WTC11 (cell line): ENCODE measurements around the gene ADAMTS7. TPM values are rescaled to one million over a fixed set of nuclear protein-coding genes. Genes with fewer than 3 reads are reported as not detected.

ENCODE experiments used
- ATAC-seq: fragments of 200-7000 bp; cut with Tn5 transposase; 2 replicates; pipeline ENCODE4 v1.10.0; 2021; ENCODE audit warnings: mild to moderate bottlenecking, moderate library complexity
- CTCF ChIA-PET: fragments of 300-600 bp; sonication (Branson Sonifier 250); formaldehyde crosslinking; loops from one replicate; lab custom pipeline; 2021; ENCODE audit warnings: antibody characterized with exemption; lab: Charles Lee
- POLR2A ChIA-PET: fragments of 350-600 bp; sonication (Branson Sonifier 250); formaldehyde crosslinking; loops from one replicate; lab custom pipeline; 2021; ENCODE audit warnings: antibody characterized with exemption; lab: Charles Lee
- DNase-seq: peaks from one replicate; pipeline ENCODE4 v3.0.0; 2021; ENCODE audit warnings: low spot score
- H3K27ac Mint-ChIP-seq: 2 replicates; pipeline ENCODE4 v1.8.0; 2021; ENCODE audit warnings: mixed read lengths
- H3K27me3 Mint-ChIP-seq: 2 replicates; pipeline ENCODE4 v1.8.0; 2021; ENCODE audit warnings: low read depth, mild to moderate bottlenecking, moderate library complexity, mixed read lengths
- H3K36me3 Mint-ChIP-seq: 2 replicates; pipeline ENCODE4 v1.8.0; 2021; ENCODE audit warnings: mixed read lengths
- H3K4me1 Mint-ChIP-seq: 2 replicates; pipeline ENCODE4 v1.8.0; 2022; ENCODE audit warnings: mixed read lengths
- H3K4me3 Mint-ChIP-seq: 2 replicates; pipeline ENCODE4 v1.8.0; 2021; ENCODE audit warnings: mild to moderate bottlenecking, moderate library complexity, mixed read lengths
- H3K9me3 Mint-ChIP-seq: 2 replicates; pipeline ENCODE4 v1.8.0; 2021; ENCODE audit warnings: mixed read lengths
- ATF6 ChIP-seq: sonication (generic); formaldehyde crosslinking; IDR thresholded peaks from 2 replicates; pipeline ENCODE4 v1.8.1; 2023; ENCODE audit warnings: mild to moderate bottlenecking, missing genetic modification reagents
- CBFB ChIP-seq: sonication (generic); formaldehyde crosslinking; IDR thresholded peaks from 2 replicates; pipeline ENCODE4 v1.8.1; 2022; ENCODE audit warnings: mild to moderate bottlenecking, low read depth, missing genetic modification reagents
- CREM ChIP-seq: sonication (generic); formaldehyde crosslinking; IDR thresholded peaks from 2 replicates; pipeline ENCODE4 v1.8.1; 2022; ENCODE audit warnings: mild to moderate bottlenecking, missing genetic modification reagents, moderate library complexity
- FOXK1 ChIP-seq: sonication (generic); formaldehyde crosslinking; IDR thresholded peaks from 2 replicates; pipeline ENCODE4 v1.8.0; 2022; ENCODE audit warnings: mild to moderate bottlenecking, moderate library complexity, missing genetic modification reagents
- IRF1 ChIP-seq: sonication (generic); formaldehyde crosslinking; IDR thresholded peaks from 2 replicates; pipeline ENCODE4 v1.8.0; 2023; ENCODE audit warnings: missing genetic modification reagents
- JAZF1 ChIP-seq: fragments of 250-450 bp; sonication (Bioruptor Pico); IDR thresholded peaks from 2 replicates; pipeline ENCODE4 v1.9.0; 2021; ENCODE audit warnings: moderate library complexity, mild to moderate bottlenecking, inconsistent platforms
- MAX ChIP-seq: sonication (generic); formaldehyde crosslinking; IDR thresholded peaks from 2 replicates; pipeline ENCODE4 v1.8.0; 2022; ENCODE audit warnings: mild to moderate bottlenecking, missing genetic modification reagents
- MLX ChIP-seq: sonication (generic); formaldehyde crosslinking; IDR thresholded peaks from 2 replicates; pipeline ENCODE4 v1.8.1; 2023; ENCODE audit warnings: mild to moderate bottlenecking, missing genetic modification reagents, moderate library complexity
- OVOL2 ChIP-seq: fragments of 250-450 bp; sonication (Bioruptor Pico); IDR thresholded peaks from 2 replicates; pipeline ENCODE4 v1.9.0; 2021; ENCODE audit warnings: mild to moderate bottlenecking, borderline replicate concordance
- PREB ChIP-seq: sonication (generic); formaldehyde crosslinking; IDR thresholded peaks from 2 replicates; pipeline ENCODE4 v1.8.1; 2022; ENCODE audit warnings: mild to moderate bottlenecking, missing genetic modification reagents, moderate library complexity, borderline replicate concordance
- RORB ChIP-seq: fragments of 250-450 bp; sonication (Bioruptor Pico); IDR thresholded peaks from 2 replicates; pipeline ENCODE4 v1.9.0; 2021; ENCODE audit warnings: mild to moderate bottlenecking
- TCF7 ChIP-seq: sonication (generic); formaldehyde crosslinking; IDR thresholded peaks from 2 replicates; pipeline ENCODE4 v1.8.0; 2022; ENCODE audit warnings: mild to moderate bottlenecking, low read depth, missing genetic modification reagents, moderate library complexity
- ZNF138 ChIP-seq: sonication (generic); formaldehyde crosslinking; conservative IDR thresholded peaks from 2 replicates; pipeline ENCODE4 v1.8.1; 2022; ENCODE audit warnings: mild to moderate bottlenecking, moderate library complexity, missing genetic modification reagents
- ZNF317 ChIP-seq: sonication (generic); formaldehyde crosslinking; IDR thresholded peaks from 2 replicates; pipeline ENCODE4 v1.8.1; 2023; ENCODE audit warnings: low read depth, mild to moderate bottlenecking, moderate library complexity, missing genetic modification reagents, borderline replicate concordance
- total RNA-seq: library from RNA; stranded (reverse); gene quantifications from 3 replicates; pipeline ENCODE4 v1.2.3, GENCODE V29; 2021

The ADAMTS7 gene
- total RNA-seq, 1 experiment from 2014 or later = 70.3 TPM

- ChIA-PET CTCF (interaction anchor here (1.0 to 3.6 kb wide), 3 partner anchors 23 to 28 kb away, joined by 4 to 25 read pairs (median 5); partner anchors contain the start of gene ADAMTS7), POLR2A (no interaction called here)
These were observed 25.1 kb upstream of the ADAMTS7 start for GRCh38 chr15:78836333-78836732.

GRCh38 chr15:78831229-78832207, 20.3 kb upstream of the ADAMTS7 start:
- Mint-ChIP-seq H3K36me3 (no peaks in the 10 kb centered on the region), H3K4me3 (no peak overlapping the region), H3K27me3 (peaks cover 3% of the 10 kb centered on the region; the same call in 1 of the 2 replicates), H3K27ac (no peak overlapping the region), H3K4me1 (0 out of 2 replicates have a peak, but pooled peaks cover 3% of the 10 kb centered on the region), H3K9me3 (no peaks in the 10 kb centered on the region)
- POLR2A ChIA-PET = no interaction called here
- TF ChIP-seq TCF7 (CRISPR knock-in tag) (no peak), MAX (CRISPR knock-in tag) (0 out of 2 replicates have a peak, but pooled peaks have one; percentile 20), ZNF138 (CRISPR knock-in tag) (0 out of 2 replicates have a peak, but pooled peaks have one; percentile 50)
- CTCF ChIA-PET = interaction anchor here (0.6 to 1.7 kb wide), 9 partner anchors 21 to 212 kb away, joined by 3 to 7 read pairs (median 3); partner anchors contain the start of genes ADAMTS7 and MORF4L1
- ATAC-seq (no peak; the same call in 1 of the 2 replicates), DNase-seq (no peak)

More at GRCh38 chr15:78836333-78836732, 25.1 kb upstream of the ADAMTS7 start:
- no peaks in the 10 kb centered on the region for H3K36me3 Mint-ChIP-seq
- TF ChIP-seq RORB (no peak), MLX (CRISPR knock-in tag) (no peak), CBFB (no peak), ZNF138 (CRISPR knock-in tag) (no peak), IRF1 (CRISPR knock-in tag) (no peak), ATF6 (CRISPR knock-in tag) (no peak), FOXK1 (CRISPR knock-in tag) (no peak), OVOL2 (CRISPR knock-in tag) (no peak), CREM (CRISPR knock-in tag) (no peak), JAZF1 (no peak)
- TF ChIP-seq, all 79 proteins: peak for 0
- Mint-ChIP-seq H3K4me1 (0 out of 2 replicates have a peak, but pooled peaks cover 10% of the 10 kb centered on the region), H3K9me3 (no peaks in the 10 kb centered on the region), H3K4me3 (no peak overlapping the region), H3K27ac (no peak overlapping the region), H3K27me3 (peaks cover 3% of the 10 kb centered on the region; the same call in 1 of the 2 replicates)
- DNase-seq (no peak), ATAC-seq (no peak)

GRCh38 chr15:78830514-78831228, 19.4 kb upstream of the ADAMTS7 start:
- no peak for TF ChIP-seq ZNF317
- TF ChIP-seq PREB (CRISPR knock-in tag) = no peak
- Mint-ChIP-seq H3K4me3 (no peak overlapping the region), H3K9me3 (no peaks in the 10 kb centered on the region), H3K27ac (no peak overlapping the region), H3K36me3 (no peaks in the 10 kb centered on the region), H3K4me1 (peaks cover 6% of the 10 kb centered on the region), H3K27me3 (no peaks in the 10 kb centered on the region)
- ATAC-seq = peak; percentile 66
- ChIA-PET POLR2A (no interaction called here), CTCF (interaction anchor here (0.6 to 1.7 kb wide), 8 partner anchors 20 to 212 kb away, joined by 3 to 7 read pairs (median 3); partner anchors contain the start of genes ADAMTS7 and MORF4L1)
- no peak for DNase-seq
